KMS-11 (cell line): ENCODE data around the gene COL3A1.

Experiments
- H2AFZ ChIP-seq: fragments of 200-600 bp; sonication (generic); 2 replicates; pipeline ENCODE4 v1.6.1; 2016; ENCODE audit warnings: antibody characterized with exemption, mixed run types, low read depth
- H3K27ac ChIP-seq: fragments of 200-600 bp; sonication (generic); 2 replicates; pipeline ENCODE4 v1.6.1; 2016; ENCODE audit warnings: mild to moderate bottlenecking, mixed run types
- H3K27me3 ChIP-seq: fragments of 200-600 bp; sonication (generic); 2 replicates; pipeline ENCODE4 v1.6.1; 2017; ENCODE audit warnings: mild to moderate bottlenecking, low read depth, mixed run types, moderate library complexity; ENCODE audit not compliant: insufficient read depth
- H3K36me3 ChIP-seq: fragments of 200-600 bp; sonication (generic); 2 replicates; pipeline ENCODE4 v1.6.1; 2017; ENCODE audit warnings: mild to moderate bottlenecking, mixed run types; ENCODE audit not compliant: insufficient read depth
- H3K4me1 ChIP-seq: fragments of 200-600 bp; sonication (generic); 2 replicates; pipeline ENCODE4 v1.6.1; 2016; ENCODE audit warnings: mild to moderate bottlenecking, low read depth, mixed run types; ENCODE audit not compliant: poor library complexity, severe bottlenecking
- H3K4me2 ChIP-seq: fragments of 200-600 bp; sonication (generic); 2 replicates; pipeline ENCODE4 v1.7.0; 2016; ENCODE audit warnings: mild to moderate bottlenecking, mixed run types
- H3K4me3 ChIP-seq: fragments of 200-600 bp; sonication (generic); IDR thresholded peaks from 2 replicates; pipeline ENCODE4 v1.6.1; 2017; ENCODE audit warnings: low read depth, low read length, mixed read lengths; ENCODE audit not compliant: insufficient read depth
- H3K79me2 ChIP-seq: fragments of 200-600 bp; sonication (generic); 2 replicates; pipeline ENCODE4 v1.6.1; 2016; ENCODE audit warnings: low read depth, mixed run types; ENCODE audit not compliant: insufficient read depth
- H3K9ac ChIP-seq: fragments of 200-600 bp; sonication (generic); 2 replicates; pipeline ENCODE4 v1.6.1; 2016; ENCODE audit warnings: mild to moderate bottlenecking, mixed run types
- H4K20me1 ChIP-seq: fragments of 200-600 bp; sonication (generic); 2 replicates; pipeline ENCODE4 v1.6.1; 2016; ENCODE audit warnings: mild to moderate bottlenecking, mixed run types; ENCODE audit not compliant: insufficient read depth
- TF ChIP-seq, protein P1 (sequence below): fragments of 200-600 bp; sonication (generic); conservative IDR thresholded peaks from 2 replicates; pipeline ENCODE4 v1.6.1; 2017; ENCODE audit warnings: low read depth, mild to moderate bottlenecking, antibody characterized with exemption, low read length, moderate library complexity, mixed read lengths

Gene COL3A1

DNA sequence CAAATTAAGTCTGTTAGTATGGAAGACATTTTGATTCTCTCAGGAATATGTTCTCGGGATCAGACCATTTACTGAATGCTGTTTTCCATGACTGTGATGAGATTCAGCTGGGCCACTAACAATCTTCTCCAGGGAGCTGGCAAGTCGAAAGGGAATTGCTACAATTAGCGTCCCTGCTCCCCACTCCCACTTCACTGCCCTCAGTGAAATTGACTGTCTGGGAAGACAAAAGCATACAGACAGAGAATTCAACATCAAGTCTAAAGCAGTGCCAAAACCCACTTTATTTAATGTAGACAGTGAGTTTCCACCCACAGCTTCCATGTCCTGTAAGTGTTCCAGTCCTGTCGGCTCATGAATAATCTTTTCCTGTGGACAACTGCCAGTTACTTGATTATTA is 34.0 kb upstream of the COL3A1 start:
- Histone ChIP-seq H3K27me3 (no peaks in the 10 kb centered on the region), H3K4me2 (no peak overlapping the region), H2AFZ (no peak overlapping the region), H3K79me2 (no peaks in the 10 kb centered on the region), H3K27ac (no peak overlapping the region), H4K20me1 (no peaks in the 10 kb centered on the region), H3K4me3 (no peak overlapping the region), H3K4me1 (no peaks in the 10 kb centered on the region), H3K36me3 (no peaks in the 10 kb centered on the region), H3K9ac (no peak overlapping the region)
- TF ChIP-seq, protein P1, sequence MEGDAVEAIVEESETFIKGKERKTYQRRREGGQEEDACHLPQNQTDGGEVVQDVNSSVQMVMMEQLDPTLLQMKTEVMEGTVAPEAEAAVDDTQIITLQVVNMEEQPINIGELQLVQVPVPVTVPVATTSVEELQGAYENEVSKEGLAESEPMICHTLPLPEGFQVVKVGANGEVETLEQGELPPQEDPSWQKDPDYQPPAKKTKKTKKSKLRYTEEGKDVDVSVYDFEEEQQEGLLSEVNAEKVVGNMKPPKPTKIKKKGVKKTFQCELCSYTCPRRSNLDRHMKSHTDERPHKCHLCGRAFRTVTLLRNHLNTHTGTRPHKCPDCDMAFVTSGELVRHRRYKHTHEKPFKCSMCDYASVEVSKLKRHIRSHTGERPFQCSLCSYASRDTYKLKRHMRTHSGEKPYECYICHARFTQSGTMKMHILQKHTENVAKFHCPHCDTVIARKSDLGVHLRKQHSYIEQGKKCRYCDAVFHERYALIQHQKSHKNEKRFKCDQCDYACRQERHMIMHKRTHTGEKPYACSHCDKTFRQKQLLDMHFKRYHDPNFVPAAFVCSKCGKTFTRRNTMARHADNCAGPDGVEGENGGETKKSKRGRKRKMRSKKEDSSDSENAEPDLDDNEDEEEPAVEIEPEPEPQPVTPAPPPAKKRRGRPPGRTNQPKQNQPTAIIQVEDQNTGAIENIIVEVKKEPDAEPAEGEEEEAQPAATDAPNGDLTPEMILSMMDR = no peak

GRCh38 chr2:188944442-188944841 is 29.7 kb upstream of the COL3A1 start:
- no peaks in the 10 kb centered on the region for H3K79me2 ChIP-seq
- H3K9ac ChIP-seq = no peak overlapping the region
- no peak overlapping the region for H2AFZ ChIP-seq
- H3K27me3 ChIP-seq = no peaks in the 10 kb centered on the region
- TF ChIP-seq, protein P1 = no peak
- no peak overlapping the region for H3K4me2 ChIP-seq
- H3K36me3 ChIP-seq = no peaks in the 10 kb centered on the region
- H3K4me1 ChIP-seq = no peaks in the 10 kb centered on the region
- H4K20me1 ChIP-seq = no peaks in the 10 kb centered on the region
- H3K27ac ChIP-seq = no peak overlapping the region
- H3K4me3 ChIP-seq = no peak overlapping the region

GRCh38 chr2:188949046-188949818 is 24.9 kb upstream of the COL3A1 start:
- H3K4me2 ChIP-seq = no peak overlapping the region
- H3K27me3 ChIP-seq = no peaks in the 10 kb centered on the region
- H3K27ac ChIP-seq = no peak overlapping the region
- no peak overlapping the region for H3K9ac ChIP-seq
- H3K4me3 ChIP-seq = no peak overlapping the region
- TF ChIP-seq, protein P1 = no peak
- H3K4me1 ChIP-seq = no peaks in the 10 kb centered on the region
- H3K79me2 ChIP-seq = no peaks in the 10 kb centered on the region
- H2AFZ ChIP-seq = no peak overlapping the region
- no peaks in the 10 kb centered on the region for H3K36me3 ChIP-seq
- no peaks in the 10 kb centered on the region for H4K20me1 ChIP-seq

DNA sequence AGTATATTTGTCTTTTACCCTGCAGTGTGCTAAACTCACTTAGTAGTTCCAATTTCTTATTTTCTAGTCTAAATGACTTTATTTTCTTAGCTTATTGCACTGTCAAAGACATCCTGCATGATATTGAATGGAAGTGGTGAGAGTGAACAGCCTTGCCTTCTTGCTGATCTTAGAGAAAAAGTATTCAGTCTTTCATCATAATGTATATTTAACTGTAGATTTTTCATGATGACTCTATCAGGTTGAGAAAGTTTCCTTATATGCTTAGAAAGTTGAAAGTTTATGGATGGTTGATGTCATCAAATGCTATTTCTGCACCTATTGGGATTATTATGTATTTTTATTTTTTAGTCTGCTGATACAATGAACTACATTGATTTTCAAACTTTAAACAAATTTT is 21.3 kb upstream of the COL3A1 start:
- H3K9ac ChIP-seq = no peak overlapping the region
- no peaks in the 10 kb centered on the region for H3K27me3 ChIP-seq
- no peak overlapping the region for H2AFZ ChIP-seq
- no peak overlapping the region for H3K27ac ChIP-seq
- no peaks in the 10 kb centered on the region for H3K36me3 ChIP-seq
- no peaks in the 10 kb centered on the region for H4K20me1 ChIP-seq
- H3K4me3 ChIP-seq = no peak overlapping the region
- H3K4me1 ChIP-seq = no peaks in the 10 kb centered on the region
- no peaks in the 10 kb centered on the region for H3K79me2 ChIP-seq
- H3K4me2 ChIP-seq = no peak overlapping the region
- TF ChIP-seq, protein P1 = no peak
